Measurements from ENCODE around the gene SLC4A5.

DNA sequence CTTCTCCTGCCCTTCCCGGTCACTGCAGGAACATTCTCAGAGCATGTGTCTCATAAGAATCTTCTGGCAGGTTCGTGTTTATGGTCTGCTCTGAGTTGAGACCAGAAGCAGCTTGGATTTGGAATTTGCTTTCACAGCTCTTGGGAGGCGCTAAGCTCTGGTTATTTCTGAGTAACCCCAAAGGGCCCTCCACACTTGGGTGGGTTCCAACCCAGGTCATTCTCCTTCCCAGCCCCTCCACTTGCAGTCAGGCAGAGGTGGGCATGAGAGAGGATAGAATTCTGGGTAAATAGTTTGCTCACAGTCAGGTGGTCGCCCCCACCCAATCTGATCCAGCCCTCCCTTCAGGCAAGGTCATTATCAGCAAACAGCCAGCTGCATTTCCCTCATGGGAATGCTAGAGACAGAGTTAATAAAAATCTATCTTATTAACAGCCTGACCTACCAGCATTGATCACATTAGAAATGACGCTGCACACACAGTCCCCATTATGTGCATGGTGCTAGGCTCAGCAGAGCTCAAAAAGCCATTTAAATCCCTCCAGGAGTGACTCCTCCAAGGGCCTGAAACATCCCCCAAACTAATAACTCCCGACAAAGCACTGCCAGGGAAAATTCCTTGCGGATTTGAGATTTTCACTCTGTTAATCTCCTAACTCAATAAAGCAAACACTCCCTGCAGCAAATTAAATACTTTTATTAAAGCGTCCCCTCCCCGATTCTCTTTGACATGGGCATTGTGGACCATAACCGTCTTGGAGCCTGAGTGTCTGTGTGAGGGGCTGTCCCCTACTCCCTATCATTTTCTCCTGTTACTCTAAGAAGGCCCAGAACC lies 61.9 kb downstream of the SLC4A5 start:
- TF ChIP-seq, protein P1, sequence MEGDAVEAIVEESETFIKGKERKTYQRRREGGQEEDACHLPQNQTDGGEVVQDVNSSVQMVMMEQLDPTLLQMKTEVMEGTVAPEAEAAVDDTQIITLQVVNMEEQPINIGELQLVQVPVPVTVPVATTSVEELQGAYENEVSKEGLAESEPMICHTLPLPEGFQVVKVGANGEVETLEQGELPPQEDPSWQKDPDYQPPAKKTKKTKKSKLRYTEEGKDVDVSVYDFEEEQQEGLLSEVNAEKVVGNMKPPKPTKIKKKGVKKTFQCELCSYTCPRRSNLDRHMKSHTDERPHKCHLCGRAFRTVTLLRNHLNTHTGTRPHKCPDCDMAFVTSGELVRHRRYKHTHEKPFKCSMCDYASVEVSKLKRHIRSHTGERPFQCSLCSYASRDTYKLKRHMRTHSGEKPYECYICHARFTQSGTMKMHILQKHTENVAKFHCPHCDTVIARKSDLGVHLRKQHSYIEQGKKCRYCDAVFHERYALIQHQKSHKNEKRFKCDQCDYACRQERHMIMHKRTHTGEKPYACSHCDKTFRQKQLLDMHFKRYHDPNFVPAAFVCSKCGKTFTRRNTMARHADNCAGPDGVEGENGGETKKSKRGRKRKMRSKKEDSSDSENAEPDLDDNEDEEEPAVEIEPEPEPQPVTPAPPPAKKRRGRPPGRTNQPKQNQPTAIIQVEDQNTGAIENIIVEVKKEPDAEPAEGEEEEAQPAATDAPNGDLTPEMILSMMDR (IDR thresholded peaks at IDR 0.05; ENCODE audit: low read depth, low read length, poor library complexity, severe bottlenecking): no peak
- no peak for TF ChIP-seq EZH2phosphoT487 (IDR thresholded peaks at IDR 0.05; ENCODE audit: borderline replicate concordance, low read length)

Measured in DOHH2 (cell line).